CD14-positive monocyte (primary cell): ENCODE results near the gene C4orf51. TPM values are rescaled to one million over a fixed set of nuclear protein-coding genes. Genes with fewer than 3 reads are reported as not detected.
A peak's percentile ranks its signal among the peaks of the same experiment; 100 is the strongest.

Source experiments
- DNase-seq, 3 donors: peaks; one replicate each; pipeline ENCODE4 v3.0.0-alpha.2; 2011 to 2022
- H2AFZ ChIP-seq: 2 replicates; pipeline ENCODE4 v1.6.0; 2012; ENCODE audit warnings: mild to moderate bottlenecking, low read depth, low read length, inconsistent platforms; ENCODE audit not compliant: insufficient read depth, poor library complexity, severe bottlenecking
- H3K27ac ChIP-seq, 2 donors: 1 replicate in 1 of 2; 2 replicates in 1 of 2; pipeline ENCODE4 v1.5.1; 2012 to 2013; ENCODE audit warnings: low read length in 2 of 2, control low read depth in 1 of 2, inconsistent platforms in 1 of 2, low read depth in 1 of 2, mild to moderate bottlenecking in 1 of 2
- H3K27me3 ChIP-seq, 2 donors: one replicate each; pipeline versions ENCODE4 v1.6.0 to v1.6.1; 2011 to 2013; ENCODE audit warnings: low read length in 2 of 2; ENCODE audit not compliant: control insufficient read depth in 2 of 2, insufficient read depth in 2 of 2
- H3K36me3 ChIP-seq, 2 donors: replicated peaks in 1 of 2; 1 replicate in 1 of 2; 2 replicates in 1 of 2; pipeline versions ENCODE4 v1.5.1 to v1.6.1; 2012 to 2013; ENCODE audit warnings: low read length in 2 of 2, control low read depth in 1 of 2, inconsistent platforms in 1 of 2, mild to moderate bottlenecking in 1 of 2; ENCODE audit not compliant: insufficient read depth in 2 of 2, control insufficient read depth in 1 of 2
- H3K4me1 ChIP-seq, 2 donors: 1 replicate in 1 of 2; 2 replicates in 1 of 2; pipeline versions ENCODE4 v1.5.1 to v1.6.1; 2012 to 2013; ENCODE audit warnings: low read length in 2 of 2, control low read depth in 1 of 2, inconsistent platforms in 1 of 2, mild to moderate bottlenecking in 1 of 2, moderate library complexity in 1 of 2; ENCODE audit not compliant: insufficient read depth in 2 of 2, control insufficient read depth in 1 of 2
- H3K4me2 ChIP-seq: replicated peaks from 2 replicates; pipeline ENCODE3; 2012; ENCODE audit warnings: low read length, moderate library complexity, mild to moderate bottlenecking; ENCODE audit not compliant: poor library complexity, severe bottlenecking; ENCODE audit errors: extremely low read depth
- H3K4me3 ChIP-seq, 3 experiments: fragments of 200-600 bp in 1 of 3; sonication (generic) in 1 of 3; replicated peaks in 1 of 3; 1 replicate in 2 of 3; 2 replicates in 1 of 3; pipeline ENCODE4 v1.5.1; 2011 to 2013; ENCODE audit warnings: low read length in 3 of 3, mild to moderate bottlenecking in 3 of 3, control low read depth in 2 of 3, low read depth in 2 of 3, inconsistent platforms in 1 of 3, moderate library complexity in 1 of 3
- H3K79me2 ChIP-seq: 2 replicates; pipeline ENCODE4 v1.6.0; 2012; ENCODE audit warnings: mild to moderate bottlenecking, control low read depth, inconsistent platforms, low read length, moderate library complexity; ENCODE audit not compliant: insufficient read depth
- H3K9ac ChIP-seq: 2 replicates; pipeline ENCODE4 v1.6.0; 2017; ENCODE audit warnings: low read length, mild to moderate bottlenecking; ENCODE audit not compliant: insufficient read depth, poor library complexity, severe bottlenecking
- H3K9me3 ChIP-seq, 2 donors: replicated peaks in 1 of 2; 1 replicate in 1 of 2; 2 replicates in 1 of 2; pipeline versions ENCODE4 v1.5.1 to v1.6.1; 2012 to 2013; ENCODE audit warnings: low read length in 2 of 2, control low read depth in 1 of 2; ENCODE audit not compliant: control insufficient read depth in 1 of 2, insufficient read depth in 1 of 2
- H4K20me1 ChIP-seq: 2 replicates; pipeline ENCODE4 v1.6.0; 2012; ENCODE audit warnings: mild to moderate bottlenecking, low read length, control low read depth, moderate library complexity; ENCODE audit not compliant: insufficient read depth
- H3K27ac Mint-ChIP-seq, 7 donors: one replicate each; pipeline ENCODE4 v1.8.0; 2020; ENCODE audit warnings: mild to moderate bottlenecking in 7 of 7, mixed read lengths in 7 of 7, moderate library complexity in 6 of 7, inconsistent platforms in 2 of 7
- H3K27me3 Mint-ChIP-seq, 3 donors: one replicate each; pipeline ENCODE4 v1.8.0; 2021 to 2022; ENCODE audit warnings: low read depth in 3 of 3, mild to moderate bottlenecking in 3 of 3, mixed read lengths in 3 of 3, moderate library complexity in 3 of 3, inconsistent platforms in 1 of 3
- H3K36me3 Mint-ChIP-seq, 2 donors: one replicate each; pipeline ENCODE4 v1.8.0; 2020; ENCODE audit warnings: mixed read lengths in 2 of 2, inconsistent platforms in 1 of 2, mild to moderate bottlenecking in 1 of 2
- H3K4me1 Mint-ChIP-seq: one replicate; pipeline ENCODE4 v1.8.0; 2020; ENCODE audit warnings: mild to moderate bottlenecking, mixed read lengths
- H3K4me3 Mint-ChIP-seq, 2 donors: one replicate each; pipeline ENCODE4 v1.8.0; 2020; ENCODE audit warnings: mild to moderate bottlenecking in 2 of 2, mixed read lengths in 2 of 2, moderate library complexity in 1 of 2
- H3K9me3 Mint-ChIP-seq, 7 donors: one replicate each; pipeline ENCODE4 v1.8.0; 2020 to 2022; ENCODE audit warnings: mixed read lengths in 7 of 7, mild to moderate bottlenecking in 6 of 7, moderate library complexity in 6 of 7, inconsistent platforms in 2 of 7
- CTCF ChIP-seq: fragments of 200-600 bp; IDR thresholded peaks from one replicate; pipeline ENCODE4 v1.8.0; 2022; ENCODE audit warnings: antibody characterized with exemption, mild to moderate bottlenecking
- WGBS: methylation state at CpG from one replicate; pipeline ENCODE4 v1.1.5; 2013; ENCODE audit warnings: missing lambda C conversion rate; ENCODE audit not compliant: insufficient coverage; 5-methylcytosine and 5-hydroxymethylcytosine counted together
- intact Hi-C, 2 donors: fragments of 100-400 bp; cut with micrococcal nuclease; formaldehyde crosslinking; loops; one replicate each; pipeline versions ENCODE4 v1.15.0 to v1.15.1; 2023
- polyA plus RNA-seq, 3 donors: library from polyadenylated mRNA; depleted of rRNA in 1 of 3; unstranded in 2 of 3; stranded (reverse) in 1 of 3; fragments of 300-500 nt in 2 of 3; fragments of >200 nt in 1 of 3; fragmentation: Illumina TruSeq in 2 of 3; gene quantifications; 1 replicate in 2 of 3; 2 replicates in 1 of 3; pipeline ENCODE4 v1.2.3, GENCODE V29; 2012 to 2021

Gene C4orf51
- polyA plus RNA-seq, 3 donors, result not detected

GRCh38 chr4:145772347-145772746, 92.4 kb downstream of the C4orf51 start:
- H3K27ac ChIP-seq, result no peak overlapping the region
- no peaks in the 10 kb centered on the region for H3K36me3 Mint-ChIP-seq
- peaks cover under 1 to 5% (median 3%) of the 10 kb centered on the region in 7 donors for H3K9me3 Mint-ChIP-seq
- no peak for DNase-seq
- no peaks in the 10 kb centered on the region for H3K79me2 ChIP-seq
- H3K36me3 ChIP-seq, result no peaks in the 10 kb centered on the region
- no peak overlapping the region for H3K9ac ChIP-seq
- peak overlapping the region; percentile 23 for H2AFZ ChIP-seq
- no peak overlapping the region for H3K4me3 Mint-ChIP-seq
- H3K27ac Mint-ChIP-seq, result no peak overlapping the region
- H4K20me1 ChIP-seq, result no peaks in the 10 kb centered on the region
- H3K4me1 ChIP-seq, result peaks cover 20 to 25% of the 10 kb centered on the region in 2 donors
- WGBS, result no CpG with 5 or more reads among the region's 2 CpGs
- peaks cover 0 to 3% of the 10 kb centered on the region in 2 donors for H3K9me3 ChIP-seq
- no peak overlapping the region for H3K4me3 ChIP-seq
- no peak for TF ChIP-seq CTCF
- intact Hi-C loops, result no loop called here
- peaks cover 0 to 3% (median 3%) of the 10 kb centered on the region in 3 donors for H3K27me3 Mint-ChIP-seq
- H3K27me3 ChIP-seq, result no peaks in the 10 kb centered on the region
- no peak overlapping the region for H3K4me2 ChIP-seq
- H3K4me1 Mint-ChIP-seq, result peaks cover 22% of the 10 kb centered on the region

- Histone ChIP-seq H3K36me3 (no peaks in the 10 kb centered on the region), H3K27ac (no peak overlapping the region), H3K9ac (no peak overlapping the region), H2AFZ (peak overlapping the region; percentile 6), H3K4me2 (no peak overlapping the region), H4K20me1 (no peaks in the 10 kb centered on the region), H3K4me1 (peaks cover 20 to 25% of the 10 kb centered on the region in 2 donors), H3K4me3 (no peak overlapping the region), H3K27me3 (no peaks in the 10 kb centered on the region), H3K9me3 (no peaks in the 10 kb centered on the region), H3K79me2 (no peaks in the 10 kb centered on the region)
- intact Hi-C loops, result no loop called here
- H3K4me1 Mint-ChIP-seq, result peaks cover 22% of the 10 kb centered on the region
- H3K36me3 Mint-ChIP-seq, result no peaks in the 10 kb centered on the region
- H3K27me3 Mint-ChIP-seq, result peaks cover 0 to 2% (median 0%) of the 10 kb centered on the region in 3 donors
- DNase-seq, result no peak
- H3K27ac Mint-ChIP-seq, result peak overlapping the region in 1 of 7 donors; percentile 42
- peaks cover 0 to 2% (median 0%) of the 10 kb centered on the region in 7 donors for H3K9me3 Mint-ChIP-seq
- no peak for TF ChIP-seq CTCF
- H3K4me3 Mint-ChIP-seq, result no peak overlapping the region
- WGBS, result 95% methylated on average over 6 of the region's 6 CpGs
Observed at GRCh38 chr4:145773581-145774234, 93.8 kb downstream of the C4orf51 start.
